ENCODE data around the gene ACOT11. TPM values are rescaled to one million over a fixed set of nuclear protein-coding genes. Genes with fewer than 3 reads are reported as not detected.

The ACOT11 gene
- total RNA-seq, 1 experiment from 2014 or later, result 1.9 TPM

- H3K4me1 ChIP-seq (ENCODE audit: control insufficient read depth, insufficient read depth, low read length), result no peaks in the 10 kb centered on the region
- POLR2A ChIA-PET, result no interaction called here
Observed at GRCh38 chr1:54658164-54658913, 110.3 kb downstream of the ACOT11 start.

More at GRCh38 chr1:54658164-54658913, 110.3 kb downstream of the ACOT11 start:
- DNase-seq (ENCODE audit: low read depth, low spot score) (no peak), ATAC-seq (no peak)
- H3K36me3 ChIP-seq (ENCODE audit: control insufficient read depth, insufficient read depth, low read length), result no peaks in the 10 kb centered on the region
- no peaks in the 10 kb centered on the region for H3K27me3 ChIP-seq (ENCODE audit: control insufficient read depth, insufficient read depth, low read length)
- in situ Hi-C loops (cut with HindIII; ENCODE audit: low pct_unique_long_range_greater_than_20kb, low sequenced_read_pairs), result no loop called here
- no peak for TF ChIP-seq POLR2AphosphoS5 (IDR thresholded peaks at IDR 0.05; ENCODE audit: low read depth, low read length)
- no peak for TF ChIP-seq CTCF (IDR thresholded peaks at IDR 0.05)
- BruUV-seq (replicated peaks), result no TSS peak
- CTCF ChIA-PET, result no interaction called here
- H3K27ac ChIP-seq (ENCODE audit: low read length), result no peak overlapping the region
- H3K4me3 ChIP-seq (ENCODE audit: low read depth in 2 of 2, low read length in 2 of 2), result no peak overlapping the region
- peaks cover 4% of the 10 kb centered on the region; the same call in 1 of the 2 replicates for H3K9me3 ChIP-seq (ENCODE audit: control insufficient read depth, insufficient read depth, low read depth, low read length)
- intact Hi-C loops (cut with micrococcal nuclease; ENCODE audit: unreplicated experiment), result no loop called here

Other genes starting within 250 kb of the ACOT11 start
- gene SSBP3, start 141.8 kb upstream of the ACOT11 start, total RNA-seq (2021; ENCODE audit: unreplicated experiment), result 22.5 TPM
- gene FAM151A, start 75.3 kb downstream of the ACOT11 start, total RNA-seq (2021; ENCODE audit: unreplicated experiment), result not detected
- gene MROH7, start 93.6 kb downstream of the ACOT11 start, total RNA-seq (2021; ENCODE audit: unreplicated experiment), result not detected
- 25.2 TPM for gene TTC4, start 167.6 kb downstream of the ACOT11 start, total RNA-seq (2021; ENCODE audit: unreplicated experiment)
- 4.4 TPM for gene PARS2, start 216.3 kb downstream of the ACOT11 start, total RNA-seq (2021; ENCODE audit: unreplicated experiment)